ENCODE results near the gene PPP4R1.

- TF ChIP-seq CTCF (conservative IDR thresholded peaks at IDR 0.05 in 1 of 2, IDR thresholded peaks at IDR 0.05 in 1 of 2; ENCODE audit: extremely low read depth in 1 of 2, insufficient read depth in 1 of 2, low read depth in 1 of 2, low read length in 2 of 2) = no peak
- no peak for TF ChIP-seq EZH2 (IDR thresholded peaks at IDR 0.05; ENCODE audit: borderline replicate concordance, low read length)
Observed at GRCh38 chr18:9546468-9546867, 67.9 kb downstream of the PPP4R1 start.

Measured in mammary epithelial cell (primary cell).